ENCODE measurements around the gene PPP2R5A. TPM values are rescaled to one million over a fixed set of nuclear protein-coding genes. Genes with fewer than 3 reads are reported as not detected.

The PPP2R5A gene
- total and polyA plus RNA-seq, 2 of the 13 experiments (the other 11 are each of a cell fraction or from before 2014, with no cell fraction given) = 22.0 to 31.4 TPM

DNA sequence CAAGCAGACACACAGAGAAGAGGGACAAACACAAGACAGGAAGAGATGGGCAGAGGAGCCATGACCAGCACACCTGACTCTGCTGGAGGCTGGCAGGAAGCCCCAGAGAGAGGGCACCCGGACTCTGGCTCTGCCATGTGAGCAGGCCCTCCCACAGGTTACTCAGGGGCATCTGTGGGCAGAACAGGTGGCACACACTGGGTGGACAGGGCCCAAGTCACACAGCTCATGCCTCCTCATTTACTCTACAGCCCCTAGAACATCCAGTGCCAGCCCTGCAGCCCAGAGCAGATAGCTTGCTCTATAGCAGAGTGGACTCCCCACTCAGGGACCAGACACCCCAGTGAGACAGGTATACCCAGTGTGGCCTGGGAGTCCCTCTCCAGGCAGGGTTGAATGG, 100.8 kb downstream of the PPP2R5A start (continued):
- TF ChIP-seq, protein P1, sequence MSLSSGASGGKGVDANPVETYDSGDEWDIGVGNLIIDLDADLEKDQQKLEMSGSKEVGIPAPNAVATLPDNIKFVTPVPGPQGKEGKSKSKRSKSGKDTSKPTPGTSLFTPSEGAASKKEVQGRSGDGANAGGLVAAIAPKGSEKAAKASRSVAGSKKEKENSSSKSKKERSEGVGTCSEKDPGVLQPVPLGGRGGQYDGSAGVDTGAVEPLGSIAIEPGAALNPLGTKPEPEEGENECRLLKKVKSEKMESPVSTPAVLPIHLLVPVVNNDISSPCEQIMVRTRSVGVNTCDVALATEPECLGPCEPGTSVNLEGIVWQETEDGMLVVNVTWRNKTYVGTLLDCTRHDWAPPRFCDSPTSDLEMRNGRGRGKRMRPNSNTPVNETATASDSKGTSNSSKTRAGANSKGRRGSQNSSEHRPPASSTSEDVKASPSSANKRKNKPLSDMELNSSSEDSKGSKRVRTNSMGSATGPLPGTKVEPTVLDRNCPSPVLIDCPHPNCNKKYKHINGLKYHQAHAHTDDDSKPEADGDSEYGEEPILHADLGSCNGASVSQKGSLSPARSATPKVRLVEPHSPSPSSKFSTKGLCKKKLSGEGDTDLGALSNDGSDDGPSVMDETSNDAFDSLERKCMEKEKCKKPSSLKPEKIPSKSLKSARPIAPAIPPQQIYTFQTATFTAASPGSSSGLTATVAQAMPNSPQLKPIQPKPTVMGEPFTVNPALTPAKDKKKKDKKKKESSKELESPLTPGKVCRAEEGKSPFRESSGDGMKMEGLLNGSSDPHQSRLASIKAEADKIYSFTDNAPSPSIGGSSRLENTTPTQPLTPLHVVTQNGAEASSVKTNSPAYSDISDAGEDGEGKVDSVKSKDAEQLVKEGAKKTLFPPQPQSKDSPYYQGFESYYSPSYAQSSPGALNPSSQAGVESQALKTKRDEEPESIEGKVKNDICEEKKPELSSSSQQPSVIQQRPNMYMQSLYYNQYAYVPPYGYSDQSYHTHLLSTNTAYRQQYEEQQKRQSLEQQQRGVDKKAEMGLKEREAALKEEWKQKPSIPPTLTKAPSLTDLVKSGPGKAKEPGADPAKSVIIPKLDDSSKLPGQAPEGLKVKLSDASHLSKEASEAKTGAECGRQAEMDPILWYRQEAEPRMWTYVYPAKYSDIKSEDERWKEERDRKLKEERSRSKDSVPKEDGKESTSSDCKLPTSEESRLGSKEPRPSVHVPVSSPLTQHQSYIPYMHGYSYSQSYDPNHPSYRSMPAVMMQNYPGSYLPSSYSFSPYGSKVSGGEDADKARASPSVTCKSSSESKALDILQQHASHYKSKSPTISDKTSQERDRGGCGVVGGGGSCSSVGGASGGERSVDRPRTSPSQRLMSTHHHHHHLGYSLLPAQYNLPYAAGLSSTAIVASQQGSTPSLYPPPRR (CRISPR knock-in tag; IDR thresholded peaks at IDR 0.05; ENCODE audit: borderline replicate concordance) = no peak
- no peak for TF ChIP-seq HOXA9 (CRISPR knock-in tag; IDR thresholded peaks at IDR 0.05; ENCODE audit: borderline replicate concordance)
- no peak for TF ChIP-seq ZBTB7A (CRISPR knock-in tag; IDR thresholded peaks at IDR 0.05)

DNA sequence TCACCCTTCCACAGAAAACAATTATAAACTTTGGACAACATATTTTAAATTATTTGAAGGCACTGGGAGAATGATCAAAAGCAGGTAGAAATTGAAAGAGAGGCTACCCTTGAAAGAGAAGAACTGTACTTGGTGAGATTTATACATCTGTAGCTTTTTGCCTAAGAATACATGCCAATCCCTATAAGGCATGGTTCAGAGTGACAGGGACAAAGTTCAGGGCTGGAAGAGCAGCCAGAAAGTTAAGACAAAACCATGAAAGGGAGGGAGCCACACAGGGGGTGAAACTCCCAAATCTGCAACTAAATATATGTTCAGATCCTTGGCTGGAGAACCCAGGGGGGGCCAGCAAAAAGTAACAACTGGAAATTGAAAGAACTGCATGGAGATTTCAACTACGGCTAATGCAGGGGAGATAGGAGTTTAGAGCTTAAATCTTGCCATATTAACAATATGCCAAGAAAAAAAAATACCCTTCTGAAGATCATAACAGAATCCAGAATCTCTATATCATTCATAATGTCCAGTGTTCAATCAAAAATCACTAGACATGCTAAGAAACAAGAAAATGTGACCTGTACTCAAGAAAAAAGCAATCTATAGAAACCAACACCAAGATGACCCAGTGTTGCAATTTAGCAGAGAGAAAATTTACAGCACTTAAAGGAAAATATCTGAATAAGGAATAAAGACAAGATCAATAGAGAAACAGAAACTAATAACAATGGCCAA, 103.9 kb downstream of the PPP2R5A start:
- no TSS peak for BruUV-seq (replicated peaks)
- peak; percentile 21 for TF ChIP-seq TEAD3 (CRISPR knock-in tag; optimal IDR thresholded peaks at IDR 0.05; ENCODE audit: borderline replicate concordance)
- TF ChIP-seq, protein P2, sequence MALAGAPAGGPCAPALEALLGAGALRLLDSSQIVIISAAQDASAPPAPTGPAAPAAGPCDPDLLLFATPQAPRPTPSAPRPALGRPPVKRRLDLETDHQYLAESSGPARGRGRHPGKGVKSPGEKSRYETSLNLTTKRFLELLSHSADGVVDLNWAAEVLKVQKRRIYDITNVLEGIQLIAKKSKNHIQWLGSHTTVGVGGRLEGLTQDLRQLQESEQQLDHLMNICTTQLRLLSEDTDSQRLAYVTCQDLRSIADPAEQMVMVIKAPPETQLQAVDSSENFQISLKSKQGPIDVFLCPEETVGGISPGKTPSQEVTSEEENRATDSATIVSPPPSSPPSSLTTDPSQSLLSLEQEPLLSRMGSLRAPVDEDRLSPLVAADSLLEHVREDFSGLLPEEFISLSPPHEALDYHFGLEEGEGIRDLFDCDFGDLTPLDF (CRISPR knock-in tag; IDR thresholded peaks at IDR 0.05) = no peak
- TF ChIP-seq, protein P3, sequence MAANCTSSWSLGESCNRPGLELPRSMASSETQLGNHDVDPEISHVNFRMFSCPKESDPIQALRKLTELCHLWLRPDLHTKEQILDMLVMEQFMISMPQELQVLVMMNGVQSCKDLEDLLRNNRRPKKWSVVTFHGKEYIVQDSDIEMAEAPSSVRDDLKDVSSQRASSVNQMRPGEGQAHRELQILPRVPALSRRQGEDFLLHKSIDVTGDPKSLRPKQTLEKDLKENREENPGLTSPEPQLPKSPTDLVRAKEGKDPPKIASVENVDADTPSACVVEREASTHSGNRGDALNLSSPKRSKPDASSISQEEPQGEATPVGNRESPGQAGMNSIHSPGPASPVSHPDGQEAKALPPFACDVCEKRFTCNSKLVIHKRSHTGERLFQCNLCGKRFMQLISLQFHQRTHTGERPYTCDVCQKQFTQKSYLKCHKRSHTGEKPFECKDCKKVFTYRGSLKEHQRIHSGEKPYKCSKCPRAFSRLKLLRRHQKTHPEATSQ (CRISPR knock-in tag; IDR thresholded peaks at IDR 0.05; ENCODE audit: borderline replicate concordance) = no peak
- no peak for TF ChIP-seq LCORL (IDR thresholded peaks at IDR 0.05)
- TF ChIP-seq LCORL (CRISPR knock-in tag; IDR thresholded peaks at IDR 0.05) = 0 out of 2 replicates have a peak, but pooled peaks have one; percentile 25
- TF ChIP-seq, protein P4, sequence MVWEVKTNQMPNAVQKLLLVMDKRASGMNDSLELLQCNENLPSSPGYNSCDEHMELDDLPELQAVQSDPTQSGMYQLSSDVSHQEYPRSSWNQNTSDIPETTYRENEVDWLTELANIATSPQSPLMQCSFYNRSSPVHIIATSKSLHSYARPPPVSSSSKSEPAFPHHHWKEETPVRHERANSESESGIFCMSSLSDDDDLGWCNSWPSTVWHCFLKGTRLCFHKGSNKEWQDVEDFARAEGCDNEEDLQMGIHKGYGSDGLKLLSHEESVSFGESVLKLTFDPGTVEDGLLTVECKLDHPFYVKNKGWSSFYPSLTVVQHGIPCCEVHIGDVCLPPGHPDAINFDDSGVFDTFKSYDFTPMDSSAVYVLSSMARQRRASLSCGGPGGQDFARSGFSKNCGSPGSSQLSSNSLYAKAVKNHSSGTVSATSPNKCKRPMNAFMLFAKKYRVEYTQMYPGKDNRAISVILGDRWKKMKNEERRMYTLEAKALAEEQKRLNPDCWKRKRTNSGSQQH (CRISPR knock-in tag; IDR thresholded peaks at IDR 0.05; ENCODE audit: low read depth) = no peak
- TF ChIP-seq, protein P5, sequence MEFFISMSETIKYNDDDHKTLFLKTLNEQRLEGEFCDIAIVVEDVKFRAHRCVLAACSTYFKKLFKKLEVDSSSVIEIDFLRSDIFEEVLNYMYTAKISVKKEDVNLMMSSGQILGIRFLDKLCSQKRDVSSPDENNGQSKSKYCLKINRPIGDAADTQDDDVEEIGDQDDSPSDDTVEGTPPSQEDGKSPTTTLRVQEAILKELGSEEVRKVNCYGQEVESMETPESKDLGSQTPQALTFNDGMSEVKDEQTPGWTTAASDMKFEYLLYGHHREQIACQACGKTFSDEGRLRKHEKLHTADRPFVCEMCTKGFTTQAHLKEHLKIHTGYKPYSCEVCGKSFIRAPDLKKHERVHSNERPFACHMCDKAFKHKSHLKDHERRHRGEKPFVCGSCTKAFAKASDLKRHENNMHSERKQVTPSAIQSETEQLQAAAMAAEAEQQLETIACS (CRISPR knock-in tag; IDR thresholded peaks at IDR 0.05) = no peak

More for the DNA sequence above, 103.9 kb downstream of the PPP2R5A start:
- no peaks in the 10 kb centered on the region for H3K27me3 ChIP-seq (ENCODE audit: control insufficient read depth in 1 of 2, insufficient read depth in 2 of 2, low read length in 2 of 2)
- POLR2A ChIA-PET = no interaction called here
- 96% methylated on average over 1 of the region's 1 CpG for WGBS (ENCODE audit: low lambda C conversion rate)
- H3K27ac ChIP-seq (ENCODE audit: extremely low read length, insufficient read depth, low read length) = no peak overlapping the region
- no peaks in the 10 kb centered on the region for H3K9me3 ChIP-seq (ENCODE audit: low read length)
- no peaks in the 10 kb centered on the region for H3K79me2 ChIP-seq (ENCODE audit: insufficient read depth, low read length)
- intact Hi-C loops (cut with micrococcal nuclease; ENCODE audit: unreplicated experiment) = no loop called here
- CTCF ChIA-PET (ENCODE audit: low intra/inter-chr PET ratio, low total read pairs) = no interaction called here
- H3K4me3 ChIP-seq (replicated peaks in 1 of 3; ENCODE audit: insufficient read depth in 1 of 3, low read depth in 2 of 3, low read length in 3 of 3) = no peak overlapping the region
- FAIRE-seq (no peak), DNase-seq (ENCODE audit: low spot score) (peak; percentile 16), ATAC-seq (peak; percentile 55)
- H3K36me3 ChIP-seq (replicated peaks in 1 of 2; ENCODE audit: control insufficient read depth in 1 of 2, insufficient read depth in 2 of 2, low read length in 2 of 2) = peaks cover 6 to 24% of the 10 kb centered on the region in 2 experiments; a peak in 3 of 5 replicates
- no peak overlapping the region for H2AFZ ChIP-seq (ENCODE audit: low read length)
- H3K4me2 ChIP-seq (ENCODE audit: low read depth, low read length) = no peak overlapping the region
- peaks cover 13% of the 10 kb centered on the region for H3K4me1 ChIP-seq (ENCODE audit: insufficient read depth, low read length)
- H3K9ac ChIP-seq (ENCODE audit: insufficient read depth, low read depth, low read length) = no peak overlapping the region
- no peaks in the 10 kb centered on the region for H4K20me1 ChIP-seq (ENCODE audit: insufficient read depth, low read length)
- in situ Hi-C loops (cut with HindIII; ENCODE audit: extremely low pct_ligation_motif_present, low pct_unique_long_range_greater_than_20kb) = no loop called here

All from HepG2 (cell line).